Peyer's patch (tissue), 4 donors: Measurements from ENCODE around the gene NELL1. TPM values are rescaled to one million over a fixed set of nuclear protein-coding genes. Genes with fewer than 3 reads are reported as not detected.

Experiments
- DNase-seq, 3 donors: peaks; one replicate each; pipeline ENCODE4 v3.0.0-alpha.2; 2017 to 2019
- H3K27ac ChIP-seq, 4 donors: fragments of 200-600 bp; sonication (generic); one replicate each; pipeline ENCODE4 v1.5.1; 2016 to 2019
- H3K27me3 ChIP-seq, 2 donors: fragments of 200-600 bp; sonication (generic); one replicate each; pipeline ENCODE4 v1.5.1; 2019
- H3K36me3 ChIP-seq, 3 donors: fragments of 200-600 bp; sonication (generic); one replicate each; pipeline ENCODE4 v1.5.1; 2016 to 2019
- H3K4me1 ChIP-seq, 4 donors: fragments of 200-600 bp; sonication (generic); one replicate each; pipeline ENCODE4 v1.5.1; 2016 to 2019
- H3K4me3 ChIP-seq, 4 donors: fragments of 200-600 bp; sonication (generic); 1 replicate in 3 of 4; 2 replicates in 1 of 4; pipeline ENCODE4 v1.5.1; 2016 to 2019; ENCODE audit warnings: mild to moderate bottlenecking in 1 of 4
- H3K9me3 ChIP-seq, 4 donors: fragments of 200-600 bp; sonication (generic); one replicate each; pipeline ENCODE4 v1.5.1; 2016 to 2019; ENCODE audit warnings: mild to moderate bottlenecking in 1 of 4
- POLR2A ChIP-seq, 2 donors: fragments of 450-650 bp; IDR thresholded peaks; one replicate each; pipeline ENCODE4 v1.5.1; 2017; ENCODE audit warnings: antibody characterized with exemption in 2 of 2, mild to moderate bottlenecking in 2 of 2, moderate library complexity in 2 of 2
- total RNA-seq, 4 donors: library from RNA; depleted of rRNA; stranded (reverse); fragments of >200 nt; gene quantifications; one replicate each; pipeline ENCODE4 v1.1.0, GENCODE V29; 2016
- TF ChIP-seq, protein P1 (sequence below), 6 experiments: fragments of 450-650 bp in 4 of 6; fragments of 200-600 bp in 2 of 6; sonication (generic) in 1 of 6; IDR thresholded peaks; one replicate each; pipeline ENCODE4 v1.5.1; 2017 to 2019; ENCODE audit warnings: antibody characterized with exemption in 6 of 6, mild to moderate bottlenecking in 3 of 6, moderate library complexity in 1 of 6

The NELL1 gene
- total RNA-seq, 4 donors from 2014 or later: not detected

DNA sequence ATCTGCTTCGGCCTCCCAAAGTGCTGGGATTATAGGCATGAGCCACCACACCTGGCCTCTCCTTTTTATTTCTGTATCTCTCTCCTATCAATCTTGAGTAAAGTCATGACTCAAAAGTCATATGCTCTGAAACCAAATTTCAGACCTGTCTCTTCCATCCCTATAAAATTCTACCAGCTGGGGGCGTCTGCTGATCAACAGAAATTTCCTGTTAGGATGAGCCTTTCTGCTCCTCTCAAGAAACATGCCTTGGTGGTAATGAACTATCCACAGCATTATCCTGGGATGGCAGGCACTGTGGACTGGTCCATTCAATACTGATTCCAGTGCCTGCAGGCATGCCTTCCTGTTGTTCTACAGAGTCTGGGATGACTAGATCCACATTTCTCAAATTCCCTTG lies 472.6 kb downstream of the NELL1 start:
- H3K36me3 ChIP-seq: no peaks in the 10 kb centered on the region
- no peaks in the 10 kb centered on the region for H3K27me3 ChIP-seq
- no peak overlapping the region for H3K4me3 ChIP-seq
- DNase-seq: no peak
- no peak overlapping the region for H3K27ac ChIP-seq
- no peaks in the 10 kb centered on the region for H3K9me3 ChIP-seq
- TF ChIP-seq, protein P1, sequence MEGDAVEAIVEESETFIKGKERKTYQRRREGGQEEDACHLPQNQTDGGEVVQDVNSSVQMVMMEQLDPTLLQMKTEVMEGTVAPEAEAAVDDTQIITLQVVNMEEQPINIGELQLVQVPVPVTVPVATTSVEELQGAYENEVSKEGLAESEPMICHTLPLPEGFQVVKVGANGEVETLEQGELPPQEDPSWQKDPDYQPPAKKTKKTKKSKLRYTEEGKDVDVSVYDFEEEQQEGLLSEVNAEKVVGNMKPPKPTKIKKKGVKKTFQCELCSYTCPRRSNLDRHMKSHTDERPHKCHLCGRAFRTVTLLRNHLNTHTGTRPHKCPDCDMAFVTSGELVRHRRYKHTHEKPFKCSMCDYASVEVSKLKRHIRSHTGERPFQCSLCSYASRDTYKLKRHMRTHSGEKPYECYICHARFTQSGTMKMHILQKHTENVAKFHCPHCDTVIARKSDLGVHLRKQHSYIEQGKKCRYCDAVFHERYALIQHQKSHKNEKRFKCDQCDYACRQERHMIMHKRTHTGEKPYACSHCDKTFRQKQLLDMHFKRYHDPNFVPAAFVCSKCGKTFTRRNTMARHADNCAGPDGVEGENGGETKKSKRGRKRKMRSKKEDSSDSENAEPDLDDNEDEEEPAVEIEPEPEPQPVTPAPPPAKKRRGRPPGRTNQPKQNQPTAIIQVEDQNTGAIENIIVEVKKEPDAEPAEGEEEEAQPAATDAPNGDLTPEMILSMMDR (IDR thresholded peaks at IDR 0.05): peak in 1 of 6 experiments; percentile 4
- no peak for TF ChIP-seq POLR2A (IDR thresholded peaks at IDR 0.05)
- no peaks in the 10 kb centered on the region for H3K4me1 ChIP-seq

DNA sequence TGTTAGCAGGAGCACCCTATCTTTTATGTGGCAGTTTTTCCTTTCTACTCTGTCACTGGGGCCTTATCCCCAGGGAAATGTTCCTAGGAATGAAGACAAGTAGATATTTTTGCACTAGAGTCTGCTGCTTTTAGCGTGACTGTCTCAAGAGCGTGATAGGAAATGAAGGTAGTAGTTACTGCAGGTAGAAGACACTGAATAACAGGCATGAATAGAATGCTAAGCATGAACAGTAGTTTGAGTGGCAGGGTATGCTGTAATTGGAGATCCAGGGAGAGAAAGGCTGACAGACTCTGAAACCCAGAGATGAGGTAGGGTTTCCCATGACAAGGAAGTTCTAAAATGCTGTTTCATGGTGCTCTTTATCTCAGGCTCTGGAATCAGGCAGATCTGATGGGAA lies 475.1 kb downstream of the NELL1 start:
- no peaks in the 10 kb centered on the region for H3K9me3 ChIP-seq
- H3K4me1 ChIP-seq: no peaks in the 10 kb centered on the region
- H3K36me3 ChIP-seq: no peaks in the 10 kb centered on the region
- no peak for DNase-seq
- no peaks in the 10 kb centered on the region for H3K27me3 ChIP-seq
- no peak overlapping the region for H3K4me3 ChIP-seq
- TF ChIP-seq POLR2A (IDR thresholded peaks at IDR 0.05): no peak
- TF ChIP-seq, protein P1 (IDR thresholded peaks at IDR 0.05): no peak
- no peak overlapping the region for H3K27ac ChIP-seq

GRCh38 chr11:21148376-21148775 lies 479.0 kb downstream of the NELL1 start:
- Histone ChIP-seq H3K4me1 (no peaks in the 10 kb centered on the region), H3K9me3 (no peaks in the 10 kb centered on the region), H3K36me3 (no peaks in the 10 kb centered on the region), H3K27me3 (no peaks in the 10 kb centered on the region), H3K4me3 (no peak overlapping the region), H3K27ac (no peak overlapping the region)
- DNase-seq: no peak
- TF ChIP-seq, protein P1 (IDR thresholded peaks at IDR 0.05): no peak
- TF ChIP-seq POLR2A (IDR thresholded peaks at IDR 0.05): no peak

GRCh38 chr11:21160140-21160539 lies 490.8 kb downstream of the NELL1 start:
- Histone ChIP-seq H3K4me3 (no peak overlapping the region), H3K9me3 (no peaks in the 10 kb centered on the region), H3K27me3 (no peaks in the 10 kb centered on the region), H3K36me3 (no peaks in the 10 kb centered on the region), H3K4me1 (no peaks in the 10 kb centered on the region), H3K27ac (no peak overlapping the region)
- TF ChIP-seq, protein P1 (IDR thresholded peaks at IDR 0.05): no peak
- no peak for TF ChIP-seq POLR2A (IDR thresholded peaks at IDR 0.05)
- no peak for DNase-seq

DNA sequence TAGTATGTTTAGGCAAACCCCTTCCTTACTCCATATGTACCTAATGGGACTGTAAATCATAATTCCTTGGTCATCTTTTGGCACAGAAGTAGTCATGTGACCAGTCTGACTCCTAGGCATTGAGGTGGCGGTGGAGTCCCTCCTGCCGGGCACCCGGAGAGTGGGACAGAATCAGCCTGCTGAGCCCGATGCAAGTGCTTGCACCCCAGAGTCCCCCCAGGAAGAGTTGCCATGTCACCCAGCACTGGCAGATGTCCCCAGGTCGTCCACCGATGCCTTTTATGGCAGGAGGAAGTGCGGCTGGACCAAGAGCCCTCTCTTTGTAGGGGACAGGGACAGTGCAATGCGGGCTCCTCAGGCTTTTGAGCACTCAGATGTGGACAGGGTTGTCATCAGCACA lies 500.3 kb downstream of the NELL1 start:
- H3K36me3 ChIP-seq: no peaks in the 10 kb centered on the region
- no peak overlapping the region for H3K4me3 ChIP-seq
- H3K27ac ChIP-seq: no peak overlapping the region
- H3K4me1 ChIP-seq: no peaks in the 10 kb centered on the region
- H3K27me3 ChIP-seq: no peaks in the 10 kb centered on the region
- DNase-seq: no peak
- TF ChIP-seq, protein P1 (IDR thresholded peaks at IDR 0.05): no peak
- no peak for TF ChIP-seq POLR2A (IDR thresholded peaks at IDR 0.05)
- no peaks in the 10 kb centered on the region for H3K9me3 ChIP-seq

DNA sequence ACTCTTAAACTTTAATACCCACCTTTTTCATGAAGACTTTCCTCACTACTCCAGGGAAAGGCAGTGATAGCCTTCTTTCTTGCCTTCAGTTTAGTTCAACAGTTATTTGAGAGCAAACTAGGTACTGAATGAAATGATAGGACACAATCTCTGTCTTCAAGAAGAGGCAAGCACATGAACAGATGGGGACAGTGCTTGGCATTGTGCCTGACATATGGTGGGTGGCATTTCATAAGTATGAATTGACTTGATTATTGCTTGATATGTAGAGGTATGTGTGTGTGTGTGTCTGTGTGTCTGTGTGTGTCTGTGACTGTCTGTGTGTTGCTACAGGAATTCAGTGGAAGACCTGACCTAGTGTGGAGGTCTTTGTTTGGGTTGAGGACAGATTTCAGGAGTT lies 504.1 kb downstream of the NELL1 start:
- Histone ChIP-seq H3K4me3 (no peak overlapping the region), H3K9me3 (no peaks in the 10 kb centered on the region), H3K36me3 (no peaks in the 10 kb centered on the region), H3K4me1 (no peaks in the 10 kb centered on the region), H3K27ac (no peak overlapping the region), H3K27me3 (no peaks in the 10 kb centered on the region)
- TF ChIP-seq, protein P1 (IDR thresholded peaks at IDR 0.05): no peak
- TF ChIP-seq POLR2A (IDR thresholded peaks at IDR 0.05): no peak
- DNase-seq: no peak
